Body of pancreas (tissue), 4 donors: Measurements from ENCODE around the gene KDELR3. TPM values are rescaled to one million over a fixed set of nuclear protein-coding genes. Genes with fewer than 3 reads are reported as not detected.

Experiments used
- ATAC-seq: fragments of 150-250 bp; one replicate; pipeline ENCODE4 v1.9.1; 2016
- DNase-seq, 4 donors: peaks; one replicate each; pipeline ENCODE4 v3.0.0-alpha.2; 2019
- H3K27ac ChIP-seq, 4 donors: fragments of 200-600 bp; sonication (generic); 1 replicate in 3 of 4; 2 replicates in 1 of 4; pipeline versions ENCODE4 v1.5.1 to v1.6.1; 2016 to 2019; ENCODE audit warnings: mild to moderate bottlenecking in 1 of 4, mixed read lengths in 1 of 4, moderate library complexity in 1 of 4
- H3K27me3 ChIP-seq, 2 donors: fragments of 200-600 bp; sonication (generic); one replicate each; pipeline ENCODE4 v1.6.0; 2016; ENCODE audit warnings: mild to moderate bottlenecking in 1 of 2
- H3K36me3 ChIP-seq, 2 donors: fragments of 200-600 bp; sonication (generic); replicated peaks in 1 of 2; 2 replicates each; pipeline ENCODE4 v1.5.1; 2016; ENCODE audit warnings: low read depth in 2 of 2; ENCODE audit not compliant: insufficient read depth in 1 of 2
- H3K4me1 ChIP-seq: fragments of 200-600 bp; sonication (generic); one replicate; pipeline ENCODE4 v1.6.0; 2016
- H3K4me3 ChIP-seq, 2 donors: fragments of 200-600 bp; sonication (generic); 1 replicate in 1 of 2; 2 replicates in 1 of 2; pipeline ENCODE4 v1.5.1; 2016 to 2019
- H3K9me3 ChIP-seq, 3 donors: fragments of 200-600 bp; sonication (generic); 1 replicate in 2 of 3; 2 replicates in 1 of 3; pipeline ENCODE4 v1.5.1; 2016
- POLR2A ChIP-seq, 3 donors: fragments of 450-650 bp; IDR thresholded peaks; one replicate each; pipeline ENCODE4 v1.6.1; 2016; ENCODE audit warnings: antibody characterized with exemption in 3 of 3, mild to moderate bottlenecking in 2 of 3
- WGBS, 2 donors: methylation state at CpG; one replicate each; pipeline ENCODE4 v1.1.5; 2017; 5-methylcytosine and 5-hydroxymethylcytosine counted together
- intact Hi-C: fragments of 100-400 bp; cut with DNase I; formaldehyde crosslinking; loops from one replicate; pipeline ENCODE4 v1.15.1; 2023
- total RNA-seq, 2 donors: library from RNA; depleted of rRNA; stranded (reverse); fragments of >200 nt; gene quantifications; one replicate each; pipeline ENCODE4 v1.1.0, GENCODE V29; 2016
- TF ChIP-seq, protein P1 (sequence below), 7 experiments: fragments of 450-650 bp in 4 of 7; fragments of 200-600 bp in 3 of 7; sonication (generic) in 3 of 7; IDR thresholded peaks; one replicate each; pipeline ENCODE4 v1.5.1; 2016 to 2019; ENCODE audit warnings: antibody characterized with exemption in 7 of 7

The KDELR3 gene
- total RNA-seq, 2 donors from 2014 or later, result 5.6 to 16.3 TPM

DNA sequence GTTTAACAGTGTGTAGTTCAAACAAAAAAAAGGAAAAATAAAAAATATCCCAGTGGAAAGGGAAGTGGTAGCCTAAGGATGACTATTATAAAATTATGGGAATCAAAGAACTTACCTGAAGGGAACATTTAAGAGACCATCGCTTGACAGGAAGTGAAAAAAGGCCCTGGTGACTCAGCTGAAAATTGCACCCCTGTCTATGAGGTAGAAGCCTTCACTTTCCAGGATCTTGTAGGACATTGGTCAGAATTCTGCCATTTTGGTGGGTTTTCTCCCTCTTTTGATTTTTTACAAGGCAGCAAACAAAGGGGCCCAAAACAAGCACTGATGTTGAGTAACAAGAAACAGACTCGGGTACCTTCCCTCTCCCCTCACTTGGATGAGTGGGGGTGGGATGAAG, 22.6 kb downstream of the KDELR3 start:
- 63 to 77% methylated on average over 2 of the region's 2 CpGs for WGBS, 2 donors
- Histone ChIP-seq H3K4me3 (no peak overlapping the region), H3K4me1 (peaks cover 13% of the 10 kb centered on the region), H3K36me3 (peaks cover 36 to 69% of the 10 kb centered on the region in 2 donors), H3K27me3 (no peaks in the 10 kb centered on the region), H3K27ac (peak overlapping the region; percentile 8 to 71 (median 56)), H3K9me3 (no peaks in the 10 kb centered on the region)
- ATAC-seq (no peak), DNase-seq (no peak)
- no peak for TF ChIP-seq POLR2A (IDR thresholded peaks at IDR 0.05)
- TF ChIP-seq, protein P1, sequence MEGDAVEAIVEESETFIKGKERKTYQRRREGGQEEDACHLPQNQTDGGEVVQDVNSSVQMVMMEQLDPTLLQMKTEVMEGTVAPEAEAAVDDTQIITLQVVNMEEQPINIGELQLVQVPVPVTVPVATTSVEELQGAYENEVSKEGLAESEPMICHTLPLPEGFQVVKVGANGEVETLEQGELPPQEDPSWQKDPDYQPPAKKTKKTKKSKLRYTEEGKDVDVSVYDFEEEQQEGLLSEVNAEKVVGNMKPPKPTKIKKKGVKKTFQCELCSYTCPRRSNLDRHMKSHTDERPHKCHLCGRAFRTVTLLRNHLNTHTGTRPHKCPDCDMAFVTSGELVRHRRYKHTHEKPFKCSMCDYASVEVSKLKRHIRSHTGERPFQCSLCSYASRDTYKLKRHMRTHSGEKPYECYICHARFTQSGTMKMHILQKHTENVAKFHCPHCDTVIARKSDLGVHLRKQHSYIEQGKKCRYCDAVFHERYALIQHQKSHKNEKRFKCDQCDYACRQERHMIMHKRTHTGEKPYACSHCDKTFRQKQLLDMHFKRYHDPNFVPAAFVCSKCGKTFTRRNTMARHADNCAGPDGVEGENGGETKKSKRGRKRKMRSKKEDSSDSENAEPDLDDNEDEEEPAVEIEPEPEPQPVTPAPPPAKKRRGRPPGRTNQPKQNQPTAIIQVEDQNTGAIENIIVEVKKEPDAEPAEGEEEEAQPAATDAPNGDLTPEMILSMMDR (IDR thresholded peaks at IDR 0.05), result no peak
- intact Hi-C loops, result no loop called here

DNA sequence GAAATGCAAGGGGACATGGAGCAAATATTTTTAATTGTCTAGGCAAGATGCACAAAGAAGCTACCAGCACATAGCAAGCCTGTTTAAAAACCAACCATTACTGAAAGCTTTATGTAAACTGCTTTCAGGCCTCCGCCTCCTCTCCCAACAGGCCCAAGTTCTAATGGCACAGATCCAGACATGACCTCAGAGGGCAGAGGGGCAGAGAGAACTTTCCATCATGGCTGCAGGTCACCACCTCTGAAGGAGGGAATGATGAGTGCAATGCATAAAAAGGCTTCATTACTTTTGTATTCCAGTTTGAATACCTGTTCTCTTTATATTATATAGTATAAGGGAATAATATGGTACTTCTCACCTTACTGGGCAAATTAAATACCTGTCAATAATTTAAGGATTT, 23.0 kb downstream of the KDELR3 start:
- DNase-seq, result peak; percentile 81 to 87 (median 84)
- H3K27me3 ChIP-seq, result no peaks in the 10 kb centered on the region
- peaks cover 36 to 69% of the 10 kb centered on the region in 2 donors for H3K36me3 ChIP-seq
- peak; percentile 94 for ATAC-seq
- H3K9me3 ChIP-seq, result no peaks in the 10 kb centered on the region
- peak overlapping the region; percentile 8 to 71 (median 56) for H3K27ac ChIP-seq
- no peak for TF ChIP-seq POLR2A (IDR thresholded peaks at IDR 0.05)
- TF ChIP-seq, protein P1 (IDR thresholded peaks at IDR 0.05), result no peak
- peaks cover 13% of the 10 kb centered on the region for H3K4me1 ChIP-seq
- H3K4me3 ChIP-seq, result no peak overlapping the region
- WGBS, 2 donors, result 14 to 40% methylated on average over 1 of the region's 1 CpG
- intact Hi-C loops, result no loop called here

DNA sequence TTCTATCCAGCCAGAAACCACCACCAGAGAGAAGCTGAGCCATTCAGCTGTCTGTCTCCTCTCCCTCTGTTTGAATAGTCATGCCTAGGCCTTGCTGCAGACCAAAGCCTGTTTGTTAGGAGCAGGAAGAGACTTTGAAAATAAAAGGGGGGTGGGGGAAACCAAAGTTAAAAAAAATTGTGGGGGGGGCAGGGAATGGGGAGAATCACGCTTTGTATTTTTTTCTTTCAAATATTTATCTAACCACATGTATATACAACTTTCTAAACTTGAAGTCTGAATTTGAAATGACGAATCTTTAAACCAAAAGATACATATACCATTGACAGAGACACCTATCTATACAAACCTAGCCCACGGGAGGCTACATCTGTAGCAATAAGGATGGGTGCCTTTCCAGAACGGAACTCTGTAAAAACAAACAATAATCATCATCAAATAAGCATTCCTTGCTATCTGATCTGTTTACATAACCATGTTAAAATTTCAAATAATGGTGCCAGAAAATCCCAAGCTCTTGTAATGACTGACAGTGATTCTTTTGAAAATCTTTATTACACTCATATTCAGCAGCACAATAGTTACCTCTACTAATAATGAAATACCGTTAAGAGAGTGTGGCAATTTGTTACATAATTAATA, 23.9 kb downstream of the KDELR3 start:
- H3K27ac ChIP-seq, result peak overlapping the region in 3 of 4 donors; percentile 24 to 71 (median 36)
- H3K9me3 ChIP-seq, result no peaks in the 10 kb centered on the region
- ATAC-seq (no peak), DNase-seq (no peak)
- intact Hi-C loops, result no loop called here
- TF ChIP-seq, protein P1 (IDR thresholded peaks at IDR 0.05), result no peak
- no peak for TF ChIP-seq POLR2A (IDR thresholded peaks at IDR 0.05)
- H3K36me3 ChIP-seq, result peaks cover 34 to 68% of the 10 kb centered on the region in 2 donors
- no peaks in the 10 kb centered on the region for H3K27me3 ChIP-seq
- H3K4me1 ChIP-seq, result peaks cover 18% of the 10 kb centered on the region
- no peak overlapping the region for H3K4me3 ChIP-seq
- WGBS, 2 donors, result 49 to 55% methylated on average over 5 of the region's 5 CpGs

DNA sequence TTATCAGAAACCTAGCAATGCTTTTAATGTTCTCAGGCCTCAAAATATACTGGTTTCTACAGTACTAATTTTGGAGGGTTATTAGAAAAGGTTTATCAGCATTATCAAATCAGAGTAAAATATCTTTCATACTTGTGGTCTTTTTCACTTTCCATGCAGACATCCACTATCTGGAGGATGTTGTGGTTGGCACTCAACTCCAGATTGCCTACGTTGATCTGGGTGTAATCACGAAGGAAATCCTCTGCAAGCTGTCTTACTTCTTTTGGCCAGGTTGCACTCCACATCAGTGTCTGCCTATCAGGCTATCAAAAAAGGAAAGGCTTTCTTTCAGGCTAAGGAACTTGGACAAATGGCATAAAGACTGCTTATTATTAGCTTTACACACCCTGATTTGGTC, 26.6 kb downstream of the KDELR3 start:
- Histone ChIP-seq H3K4me1 (peaks cover 20% of the 10 kb centered on the region), H3K36me3 (peaks cover 40 to 72% of the 10 kb centered on the region in 2 donors), H3K4me3 (no peak overlapping the region), H3K27me3 (no peaks in the 10 kb centered on the region), H3K9me3 (no peaks in the 10 kb centered on the region), H3K27ac (no peak overlapping the region)
- 31 to 58% methylated on average over 2 of the region's 2 CpGs for WGBS, 2 donors
- no peak for TF ChIP-seq POLR2A (IDR thresholded peaks at IDR 0.05)
- ATAC-seq (no peak), DNase-seq (no peak)
- intact Hi-C loops, result no loop called here

DNA sequence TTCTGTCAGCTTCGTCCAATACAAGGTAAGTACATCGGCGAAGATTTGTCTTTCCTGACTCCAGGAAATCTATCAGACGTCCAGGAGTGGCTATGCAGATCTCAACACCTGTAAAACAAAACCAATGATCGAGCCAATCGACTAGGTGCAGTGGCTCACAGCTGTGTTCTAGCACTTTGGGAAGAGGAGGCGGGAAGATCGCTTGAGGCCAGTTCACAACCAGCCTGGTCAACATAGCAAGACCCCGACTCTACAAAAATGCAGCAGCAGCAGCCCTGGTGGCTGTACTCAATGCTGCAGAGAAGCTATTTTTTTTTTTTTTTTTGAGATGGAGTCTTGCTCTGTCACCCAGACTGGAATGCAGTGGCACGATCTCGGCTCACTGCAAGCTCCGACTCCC, 27.0 kb downstream of the KDELR3 start:
- no peak for ATAC-seq
- TF ChIP-seq, protein P1 (IDR thresholded peaks at IDR 0.05), result no peak
- TF ChIP-seq POLR2A (IDR thresholded peaks at IDR 0.05), result no peak
- no peak for DNase-seq
- Histone ChIP-seq H3K36me3 (peaks cover 40 to 70% of the 10 kb centered on the region in 2 donors), H3K27ac (no peak overlapping the region), H3K4me1 (peaks cover 24% of the 10 kb centered on the region), H3K9me3 (no peaks in the 10 kb centered on the region), H3K4me3 (no peak overlapping the region), H3K27me3 (no peaks in the 10 kb centered on the region)
- WGBS, 2 donors, result 82 to 91% methylated on average over 12 of the region's 12 CpGs
- intact Hi-C loops, result no loop called here
